GM21390 (cell line): ENCODE measurements around the gene TEAD2.

Source experiments
- ATAC-seq: cut with Tn5 transposase; IDR thresholded peaks from one replicate; pipeline ENCODE4 v1.9.1; 2021; ENCODE audit not compliant: unreplicated experiment

TEAD2 gene

GRCh38 chr19:49362048-49362928, at the start of gene TEAD2:
TEAD2 (minus strand) TSS chr19:49362416; CDS start chr19:49360075, 2,341 bp downstream.
- ATAC-seq: no peak

- no peak for ATAC-seq
Observed at GRCh38 chr19:49411681-49412326, 49.6 kb upstream of the TEAD2 start.

- no peak for ATAC-seq
Observed at GRCh38 chr19:49409441-49410029, 47.3 kb upstream of the TEAD2 start.

- no peak for ATAC-seq
Observed at GRCh38 chr19:49408816-49409440, 46.7 kb upstream of the TEAD2 start.

GRCh38 chr19:49407482-49408015, 45.3 kb upstream of the TEAD2 start:
- ATAC-seq: no peak

GRCh38 chr19:49407079-49407478, 44.9 kb upstream of the TEAD2 start:
- ATAC-seq: no peak

GRCh38 chr19:49403404-49404187, 41.4 kb upstream of the TEAD2 start:
- no peak for ATAC-seq

GRCh38 chr19:49400029-49400428, 37.8 kb upstream of the TEAD2 start:
- ATAC-seq: no peak

- ATAC-seq: no peak
Observed at GRCh38 chr19:49398931-49399330, 36.7 kb upstream of the TEAD2 start.

GRCh38 chr19:49398001-49398615, 35.9 kb upstream of the TEAD2 start:
- no peak for ATAC-seq

GRCh38 chr19:49396738-49397505, 34.7 kb upstream of the TEAD2 start:
- ATAC-seq: no peak

GRCh38 chr19:49395581-49396407, 33.6 kb upstream of the TEAD2 start:
- ATAC-seq: no peak

- no peak for ATAC-seq
Observed at GRCh38 chr19:49393881-49394280, 31.7 kb upstream of the TEAD2 start.

- no peak for ATAC-seq
Observed at GRCh38 chr19:49391581-49392399, 29.6 kb upstream of the TEAD2 start.

GRCh38 chr19:49390929-49391359, 28.7 kb upstream of the TEAD2 start:
- ATAC-seq: no peak

- ATAC-seq: no peak
Observed at GRCh38 chr19:49390131-49390928, 28.1 kb upstream of the TEAD2 start.

GRCh38 chr19:49389406-49389805, 27.2 kb upstream of the TEAD2 start:
- ATAC-seq: no peak
